Nephron (organoid): Measurements from ENCODE around the gene UBE4B.

Experiments used
- H3K27ac Mint-ChIP-seq, 3 experiments: 2 replicates each; pipeline ENCODE4 v1.8.0; 2020; ENCODE audit warnings: mixed read lengths in 3 of 3, mild to moderate bottlenecking in 2 of 3, moderate library complexity in 1 of 3
- H3K27me3 Mint-ChIP-seq: 2 replicates; pipeline ENCODE4 v1.8.0; 2021; ENCODE audit warnings: low read depth, mild to moderate bottlenecking, moderate library complexity, mixed read lengths
- H3K36me3 Mint-ChIP-seq: 2 replicates; pipeline ENCODE4 v1.8.0; 2020; ENCODE audit warnings: low read depth, mixed read lengths
- H3K4me1 Mint-ChIP-seq: 2 replicates; pipeline ENCODE4 v1.8.0; 2020; ENCODE audit warnings: mixed read lengths
- H3K4me3 Mint-ChIP-seq, 3 experiments: 2 replicates each; pipeline ENCODE4 v1.8.0; 2020; ENCODE audit warnings: mild to moderate bottlenecking in 3 of 3, mixed read lengths in 3 of 3, moderate library complexity in 2 of 3
- H3K9me3 Mint-ChIP-seq: 2 replicates; pipeline ENCODE4 v1.8.0; 2020; ENCODE audit warnings: mixed read lengths
- CTCF ChIP-seq, 3 experiments: fragments of 200-600 bp; sonication (generic); IDR thresholded peaks; one replicate each; pipeline ENCODE4 v1.5.0; 2021; ENCODE audit warnings: antibody characterized with exemption in 3 of 3; ENCODE audit not compliant: unreplicated experiment in 3 of 3

The UBE4B gene

GRCh38 chr1:10108134-10108663, 75.4 kb downstream of the UBE4B start:
- no peak overlapping the region for H3K4me3 Mint-ChIP-seq
- no peaks in the 10 kb centered on the region for H3K9me3 Mint-ChIP-seq
- H3K4me1 Mint-ChIP-seq = peaks cover 18% of the 10 kb centered on the region
- no peak for TF ChIP-seq CTCF (IDR thresholded peaks at IDR 0.05; ENCODE audit: unreplicated experiment in 3 of 3)
- H3K36me3 Mint-ChIP-seq = peaks cover 73% of the 10 kb centered on the region
- no peaks in the 10 kb centered on the region for H3K27me3 Mint-ChIP-seq
- peak overlapping the region in 2 of 3 experiments; percentile 24 to 42 for H3K27ac Mint-ChIP-seq

GRCh38 chr1:10108948-10109708, 76.4 kb downstream of the UBE4B start:
- Mint-ChIP-seq H3K4me1 (peaks cover 18% of the 10 kb centered on the region), H3K4me3 (no peak overlapping the region), H3K27ac (no peak overlapping the region), H3K36me3 (peaks cover 72% of the 10 kb centered on the region), H3K9me3 (no peaks in the 10 kb centered on the region), H3K27me3 (no peaks in the 10 kb centered on the region)
- TF ChIP-seq CTCF (IDR thresholded peaks at IDR 0.05; ENCODE audit: unreplicated experiment in 3 of 3) = no peak

- no peak for TF ChIP-seq CTCF (IDR thresholded peaks at IDR 0.05; ENCODE audit: unreplicated experiment in 3 of 3)
- Mint-ChIP-seq H3K9me3 (no peaks in the 10 kb centered on the region), H3K4me1 (peaks cover 9% of the 10 kb centered on the region), H3K27me3 (no peaks in the 10 kb centered on the region), H3K4me3 (no peak overlapping the region), H3K36me3 (peaks cover 59% of the 10 kb centered on the region), H3K27ac (no peak overlapping the region)
Observed at GRCh38 chr1:10113501-10113900, 80.7 kb downstream of the UBE4B start.

GRCh38 chr1:10114746-10115145, 82.0 kb downstream of the UBE4B start:
- TF ChIP-seq CTCF (IDR thresholded peaks at IDR 0.05; ENCODE audit: unreplicated experiment in 3 of 3) = no peak
- Mint-ChIP-seq H3K27ac (no peak overlapping the region), H3K4me3 (no peak overlapping the region), H3K36me3 (peaks cover 58% of the 10 kb centered on the region), H3K9me3 (no peaks in the 10 kb centered on the region), H3K4me1 (no peaks in the 10 kb centered on the region), H3K27me3 (no peaks in the 10 kb centered on the region)

- no peak overlapping the region for H3K27ac Mint-ChIP-seq
- no peak overlapping the region for H3K4me3 Mint-ChIP-seq
- no peak for TF ChIP-seq CTCF (IDR thresholded peaks at IDR 0.05; ENCODE audit: unreplicated experiment in 3 of 3)
- no peaks in the 10 kb centered on the region for H3K4me1 Mint-ChIP-seq
- H3K36me3 Mint-ChIP-seq = peaks cover 50% of the 10 kb centered on the region
- no peaks in the 10 kb centered on the region for H3K27me3 Mint-ChIP-seq
- no peaks in the 10 kb centered on the region for H3K9me3 Mint-ChIP-seq
Observed at GRCh38 chr1:10117132-10117531, 84.4 kb downstream of the UBE4B start.

- Mint-ChIP-seq H3K9me3 (no peaks in the 10 kb centered on the region), H3K36me3 (peaks cover 49% of the 10 kb centered on the region), H3K4me3 (no peak overlapping the region), H3K4me1 (no peaks in the 10 kb centered on the region), H3K27ac (no peak overlapping the region), H3K27me3 (no peaks in the 10 kb centered on the region)
- no peak for TF ChIP-seq CTCF (IDR thresholded peaks at IDR 0.05; ENCODE audit: unreplicated experiment in 3 of 3)
Observed at GRCh38 chr1:10117865-10118264, 85.1 kb downstream of the UBE4B start.
